K562 (cell line): ENCODE measurements around the gene PCP4L1. TPM values are rescaled to one million over a fixed set of nuclear protein-coding genes. Genes with fewer than 3 reads are reported as not detected.

Experiments used
- ATAC-seq: fragments of 200-7000 bp; cut with Tn5 transposase; 3 replicates; pipeline ENCODE4 v1.9.1; 2020; ENCODE audit warnings: moderate library complexity
- BruUV-seq: library from RNA; stranded (reverse); fragments of 400-500 nt; replicated peaks from 2 replicates; lab custom pipeline; 2021; lab: Mats Ljungman, UMichigan
- CTCF ChIA-PET: fragments of 300-600 bp; formaldehyde crosslinking; extraction: SDS; loops from one replicate; lab custom pipeline; 2021; ENCODE audit warnings: low intra/inter-chr PET ratio; lab: Yijun Ruan, JAX
- POLR2A ChIA-PET: fragments of 300-600, 350-650 bp; sonication (Branson Sonifier 250); formaldehyde crosslinking; extraction: SDS; loops from one replicate; lab custom pipeline; 2021; ENCODE audit warnings: antibody characterized with exemption, inconsistent platforms; lab: Yijun Ruan, JAX
- DNase-seq, 4 experiments: peaks; one replicate each; pipeline versions ENCODE4 v3.0.0 to v3.0.0-alpha.2; 2011 to 2018; ENCODE audit warnings: low spot score in 3 of 4, mixed read lengths in 3 of 4; ENCODE audit errors: extremely low read depth in 1 of 4
- FAIRE-seq: peaks from 2 replicates; lab custom pipeline; 2011; peaks lifted over from hg19 to GRCh38; lab: Jason Lieb, UNC
- H2AFZ ChIP-seq: 2 replicates; pipeline ENCODE4 v1.6.0; 2011; ENCODE audit warnings: low read depth, low read length, control low read depth, inconsistent platforms
- H3K27ac ChIP-seq: fragments of 200-600 bp; 3 replicates; pipeline ENCODE4 v1.8.0; 2011; ENCODE audit warnings: low read depth, mild to moderate bottlenecking, control low read depth, inconsistent platforms, low read length, moderate library complexity, mixed read lengths; ENCODE audit errors: extremely low read depth
- H3K27me3 ChIP-seq, 2 experiments: fragments of 300-600 bp in 1 of 2; 2 replicates in 1 of 2; 3 replicates in 1 of 2; pipeline versions ENCODE4 v1.6.0 to v1.8.0; 2011; ENCODE audit warnings: inconsistent platforms in 2 of 2, low read length in 2 of 2, mild to moderate bottlenecking in 1 of 2, mixed read lengths in 1 of 2, moderate library complexity in 1 of 2; ENCODE audit not compliant: control insufficient read depth in 2 of 2, insufficient read depth in 2 of 2
- H3K36me3 ChIP-seq: fragments of 300-600 bp; 3 replicates; pipeline ENCODE4 v1.8.0; 2011; ENCODE audit warnings: mild to moderate bottlenecking, low read length, inconsistent platforms; ENCODE audit not compliant: control insufficient read depth, insufficient read depth
- H3K4me1 ChIP-seq, 2 experiments: fragments of 200-600 bp in 1 of 2; replicated peaks in 1 of 2; 2 replicates in 1 of 2; 3 replicates in 1 of 2; pipeline versions ENCODE4 v1.5.1 to v1.8.0; 2011; ENCODE audit warnings: inconsistent platforms in 2 of 2, low read length in 2 of 2, mild to moderate bottlenecking in 1 of 2, mixed read lengths in 1 of 2, moderate library complexity in 1 of 2; ENCODE audit not compliant: control insufficient read depth in 2 of 2, insufficient read depth in 2 of 2
- H3K4me2 ChIP-seq: 2 replicates; pipeline ENCODE4 v1.6.1; 2011; ENCODE audit warnings: low read length, control low read depth, inconsistent platforms, mixed read lengths; ENCODE audit not compliant: insufficient read depth
- H3K4me3 ChIP-seq: fragments of 200-600 bp; sonication (generic), shearing (Covaris generic); 2 replicates; pipeline ENCODE4 v1.5.1; 2016; ENCODE audit warnings: control low read depth, inconsistent platforms
- H3K79me2 ChIP-seq: fragments of 200-600 bp; 3 replicates; pipeline ENCODE4 v1.8.0; 2011; ENCODE audit warnings: low read length, inconsistent platforms; ENCODE audit not compliant: control insufficient read depth, insufficient read depth
- H3K9ac ChIP-seq, 2 experiments: 2 replicates each; pipeline versions ENCODE4 v1.6.0 to v1.6.1; 2011; ENCODE audit warnings: low read depth in 2 of 2, low read length in 2 of 2, control low read depth in 1 of 2, inconsistent platforms in 1 of 2, mild to moderate bottlenecking in 1 of 2, mixed read lengths in 1 of 2; ENCODE audit not compliant: insufficient read depth in 1 of 2
- H3K9me1 ChIP-seq: one replicate; pipeline ENCODE4 v1.6.0; 2011; ENCODE audit warnings: inconsistent platforms, mild to moderate bottlenecking, low read length, moderate library complexity; ENCODE audit not compliant: control insufficient read depth, insufficient read depth
- H3K9me3 ChIP-seq: replicated peaks from 2 replicates; pipeline ENCODE4 v1.5.1; 2011; ENCODE audit warnings: low read depth, low read length, inconsistent platforms; ENCODE audit not compliant: control insufficient read depth, insufficient read depth
- H4K20me1 ChIP-seq: replicated peaks from 2 replicates; pipeline ENCODE4 v1.6.1; 2011; ENCODE audit warnings: low read length, inconsistent platforms, mixed read lengths; ENCODE audit not compliant: control insufficient read depth, insufficient read depth
- BRD4 ChIP-seq: fragments of 200-600 bp; sonication (generic); IDR thresholded peaks from 2 replicates; pipeline ENCODE4 v1.6.1; 2017; ENCODE audit warnings: inconsistent platforms
- WGBS: fragments of 100-300 bp; shearing (Covaris generic); methylation state at CpG from one replicate; pipeline ENCODE4 v1.1.6; 2016; ENCODE audit warnings: low coverage, mixed read lengths; ENCODE audit not compliant: insufficient coverage; ENCODE audit errors: missing lambda C conversion rate; 5-methylcytosine and 5-hydroxymethylcytosine counted together
- in situ Hi-C: fragments of 300-500 bp; cut with MboI; formaldehyde crosslinking; loops from 4 replicates; pipeline ENCODE4 v1.15.0; 2018; ENCODE audit warnings: inconsistent platforms, mixed read lengths
- intact Hi-C: fragments of 100-400 bp; cut with micrococcal nuclease; formaldehyde crosslinking; loops from 2 replicates; pipeline ENCODE4 v1.14.2; 2022
- polyA plus RNA-seq, 8 experiments: library from polyadenylated mRNA; depleted of rRNA in 4 of 8; stranded (reverse) in 5 of 8; unstranded in 3 of 8; fragments of >200 nt; fragmentation: Nextera tagmentation in 2 of 8; fragmentation: Illumina TruSeq in 1 of 8; extraction: Ambion mirVana in 2 of 8; extraction: Trizol in 1 of 8; gene quantifications; 2 replicates each; pipeline versions ENCODE4 v1.2.1 to v1.2.3, GENCODE V29; 2011 to 2014; ENCODE audit warnings: inconsistent platforms in 1 of 8, missing spikeins in 1 of 8
- total RNA-seq, 7 experiments: library from RNA; depleted of rRNA in 6 of 7; stranded (reverse); fragments of >200 nt in 6 of 7; fragmentation: Illumina TruSeq in 2 of 7; extraction: Trizol in 2 of 7; gene quantifications; 2 replicates each; pipeline versions ENCODE4 v1.2.1 to v1.2.3, GENCODE V29; 2011 to 2021; ENCODE audit warnings: low replicate concordance in 1 of 7
- TF ChIP-seq, protein P1 (sequence below): fragments of 200-800 bp; sonication (Bioruptor generic); IDR thresholded peaks from 2 replicates; pipeline ENCODE4 v1.6.1; 2017; ENCODE audit warnings: missing genetic modification characterization, missing compliant biosample characterization
- TF ChIP-seq, protein P2 (sequence below), 2 experiments: fragments of 150-350 bp in 1 of 2; IDR thresholded peaks; 2 replicates each; pipeline ENCODE4 v1.6.1; 2012 to 2016; ENCODE audit warnings: low read depth in 2 of 2, low read length in 2 of 2, mild to moderate bottlenecking in 1 of 2, moderate library complexity in 1 of 2

PCP4L1 gene
- total and polyA plus RNA-seq, 9 of the 15 experiments (the other 6 are each of a cell fraction or from before 2014, with no cell fraction given): not detected

DNA sequence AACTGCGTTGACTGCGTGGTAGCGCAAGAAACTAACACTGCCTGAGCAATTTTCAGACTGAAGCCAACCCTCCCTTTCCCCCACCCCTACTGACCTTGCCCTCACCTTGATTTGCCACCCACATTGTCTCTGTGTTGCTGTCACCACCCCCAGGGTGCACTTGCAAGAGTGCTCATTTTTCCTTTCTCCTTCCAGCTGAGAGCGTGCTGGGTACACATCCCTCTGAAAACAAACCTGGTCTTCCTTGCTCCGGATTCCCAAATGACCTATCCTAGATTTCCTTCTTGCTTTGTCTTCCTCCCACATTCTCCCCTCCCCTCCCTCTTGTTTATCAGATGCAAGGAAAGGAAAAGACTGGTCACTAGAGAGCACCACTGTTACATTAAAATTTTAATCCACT, 27.0 kb downstream of the PCP4L1 start:
- ChIA-PET CTCF (interaction anchor here (0.7 kb wide), 1 partner anchor 60 kb away, joined by 3 read pairs; the partner anchor contains the start of gene TOMM40L), POLR2A (interaction anchor here (0.6 to 0.9 kb wide), 5 partner anchors 10 to 247 kb away, joined by 3 read pairs; no protein-coding TSS in a partner anchor)
- no peak overlapping the region for H3K9ac ChIP-seq
- no peak for DNase-seq
- no TSS peak for BruUV-seq
- no peak for FAIRE-seq
- H3K27ac ChIP-seq: no peak overlapping the region
- H3K4me2 ChIP-seq: no peak overlapping the region
- peaks cover 10 to 12% of the 10 kb centered on the region in 2 experiments for H3K27me3 ChIP-seq
- no peaks in the 10 kb centered on the region for H3K9me3 ChIP-seq
- in situ Hi-C loops: no loop called here
- H3K79me2 ChIP-seq: no peaks in the 10 kb centered on the region
- no peaks in the 10 kb centered on the region; a peak in 1 of 5 replicates for H3K4me1 ChIP-seq
- TF ChIP-seq, protein P1, sequence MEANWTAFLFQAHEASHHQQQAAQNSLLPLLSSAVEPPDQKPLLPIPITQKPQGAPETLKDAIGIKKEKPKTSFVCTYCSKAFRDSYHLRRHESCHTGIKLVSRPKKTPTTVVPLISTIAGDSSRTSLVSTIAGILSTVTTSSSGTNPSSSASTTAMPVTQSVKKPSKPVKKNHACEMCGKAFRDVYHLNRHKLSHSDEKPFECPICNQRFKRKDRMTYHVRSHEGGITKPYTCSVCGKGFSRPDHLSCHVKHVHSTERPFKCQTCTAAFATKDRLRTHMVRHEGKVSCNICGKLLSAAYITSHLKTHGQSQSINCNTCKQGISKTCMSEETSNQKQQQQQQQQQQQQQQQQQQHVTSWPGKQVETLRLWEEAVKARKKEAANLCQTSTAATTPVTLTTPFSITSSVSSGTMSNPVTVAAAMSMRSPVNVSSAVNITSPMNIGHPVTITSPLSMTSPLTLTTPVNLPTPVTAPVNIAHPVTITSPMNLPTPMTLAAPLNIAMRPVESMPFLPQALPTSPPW (CRISPR knock-in tag): 0 out of 2 replicates have a peak, but pooled peaks have one; percentile 23
- no peak for TF ChIP-seq BRD4
- TF ChIP-seq, protein P2, sequence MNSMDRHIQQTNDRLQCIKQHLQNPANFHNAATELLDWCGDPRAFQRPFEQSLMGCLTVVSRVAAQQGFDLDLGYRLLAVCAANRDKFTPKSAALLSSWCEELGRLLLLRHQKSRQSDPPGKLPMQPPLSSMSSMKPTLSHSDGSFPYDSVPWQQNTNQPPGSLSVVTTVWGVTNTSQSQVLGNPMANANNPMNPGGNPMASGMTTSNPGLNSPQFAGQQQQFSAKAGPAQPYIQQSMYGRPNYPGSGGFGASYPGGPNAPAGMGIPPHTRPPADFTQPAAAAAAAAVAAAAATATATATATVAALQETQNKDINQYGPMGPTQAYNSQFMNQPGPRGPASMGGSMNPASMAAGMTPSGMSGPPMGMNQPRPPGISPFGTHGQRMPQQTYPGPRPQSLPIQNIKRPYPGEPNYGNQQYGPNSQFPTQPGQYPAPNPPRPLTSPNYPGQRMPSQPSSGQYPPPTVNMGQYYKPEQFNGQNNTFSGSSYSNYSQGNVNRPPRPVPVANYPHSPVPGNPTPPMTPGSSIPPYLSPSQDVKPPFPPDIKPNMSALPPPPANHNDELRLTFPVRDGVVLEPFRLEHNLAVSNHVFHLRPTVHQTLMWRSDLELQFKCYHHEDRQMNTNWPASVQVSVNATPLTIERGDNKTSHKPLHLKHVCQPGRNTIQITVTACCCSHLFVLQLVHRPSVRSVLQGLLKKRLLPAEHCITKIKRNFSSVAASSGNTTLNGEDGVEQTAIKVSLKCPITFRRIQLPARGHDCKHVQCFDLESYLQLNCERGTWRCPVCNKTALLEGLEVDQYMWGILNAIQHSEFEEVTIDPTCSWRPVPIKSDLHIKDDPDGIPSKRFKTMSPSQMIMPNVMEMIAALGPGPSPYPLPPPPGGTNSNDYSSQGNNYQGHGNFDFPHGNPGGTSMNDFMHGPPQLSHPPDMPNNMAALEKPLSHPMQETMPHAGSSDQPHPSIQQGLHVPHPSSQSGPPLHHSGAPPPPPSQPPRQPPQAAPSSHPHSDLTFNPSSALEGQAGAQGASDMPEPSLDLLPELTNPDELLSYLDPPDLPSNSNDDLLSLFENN (IDR thresholded peaks at IDR 0.05; ENCODE audit: low read depth in 2 of 2, low read length in 2 of 2): no peak
- H3K36me3 ChIP-seq: no peaks in the 10 kb centered on the region
- no peak overlapping the region for H2AFZ ChIP-seq
- ATAC-seq: no peak
- no peaks in the 10 kb centered on the region for H4K20me1 ChIP-seq
- no peaks in the 10 kb centered on the region for H3K9me1 ChIP-seq
- intact Hi-C loops: no loop called here
- no peak overlapping the region for H3K4me3 ChIP-seq
- WGBS: 28% methylated on average over 5 of the region's 5 CpGs
